HG02678 (cell line): ENCODE measurements around the gene IL5.

Source experiments
- ATAC-seq: cut with Tn5 transposase; IDR thresholded peaks from one replicate; pipeline ENCODE4 v1.9.1; 2021; ENCODE audit warnings: mild to moderate bottlenecking, moderate library complexity; ENCODE audit not compliant: unreplicated experiment

The IL5 gene

DNA sequence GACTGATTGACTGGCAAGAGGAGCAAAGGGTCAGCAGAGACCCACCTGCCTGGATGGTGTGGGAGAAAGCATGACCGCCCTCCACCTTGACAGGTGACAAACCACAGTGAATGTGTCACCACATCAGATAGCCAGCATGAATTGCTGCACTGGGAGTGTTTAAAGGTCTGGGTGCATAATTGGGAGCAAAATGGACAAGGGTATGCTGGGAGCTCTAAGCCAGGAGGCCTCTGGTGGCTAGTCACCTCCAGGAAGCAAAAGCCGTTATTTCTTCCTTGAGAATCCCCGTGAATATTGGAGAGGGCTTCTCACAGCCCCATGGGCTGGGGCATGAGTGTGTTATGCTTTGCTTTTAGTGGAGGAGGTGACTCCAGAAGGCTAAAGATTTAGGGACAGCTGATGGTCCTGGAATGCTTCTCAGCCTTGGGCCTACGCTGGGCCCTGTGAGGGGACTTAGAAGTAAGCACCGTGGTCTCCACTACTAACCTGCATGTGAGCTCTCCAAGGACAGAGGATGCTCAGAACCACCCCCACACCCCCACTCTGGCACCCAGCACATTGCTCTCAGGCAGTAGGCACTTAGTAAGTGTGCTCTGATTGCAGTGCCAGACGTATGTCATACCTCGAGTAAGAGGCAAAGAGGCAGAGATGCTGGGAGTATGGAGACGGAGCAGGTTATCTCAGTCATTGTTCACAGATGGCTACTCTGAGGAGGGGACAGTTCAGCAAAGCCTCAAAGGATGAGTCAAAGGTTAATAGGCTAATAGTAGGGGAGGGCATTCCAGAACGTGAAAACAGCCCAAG lies 43.7 kb downstream of the IL5 start:
- no peak for ATAC-seq

DNA sequence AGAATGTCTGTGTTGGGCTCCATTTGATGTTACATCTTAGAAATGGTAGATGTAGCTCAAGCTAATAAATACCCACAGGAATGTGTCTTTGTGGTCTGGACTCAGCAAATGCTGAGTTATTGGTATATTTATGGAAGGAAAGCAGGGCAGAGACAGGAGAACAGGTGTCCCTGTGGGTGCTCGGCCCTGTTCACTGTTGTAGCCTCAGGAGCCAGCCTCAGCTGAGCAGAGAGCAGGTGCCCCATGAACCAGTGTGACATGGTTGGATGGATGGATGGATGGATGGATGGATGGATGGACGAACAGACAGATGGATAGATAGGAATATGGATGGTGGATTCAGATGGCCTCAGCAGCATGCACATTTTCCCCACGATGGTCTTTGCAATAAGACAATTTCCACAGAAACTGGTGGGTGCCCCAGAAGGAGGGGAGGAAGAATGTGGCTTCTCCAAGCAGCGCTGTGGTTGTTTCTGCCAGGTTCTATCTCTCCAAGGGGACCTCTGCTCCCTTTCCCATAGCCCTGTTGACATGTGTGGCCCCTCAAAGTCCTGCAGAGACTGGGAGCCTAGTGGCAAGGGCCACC lies 44.5 kb downstream of the IL5 start:
- no peak for ATAC-seq

DNA sequence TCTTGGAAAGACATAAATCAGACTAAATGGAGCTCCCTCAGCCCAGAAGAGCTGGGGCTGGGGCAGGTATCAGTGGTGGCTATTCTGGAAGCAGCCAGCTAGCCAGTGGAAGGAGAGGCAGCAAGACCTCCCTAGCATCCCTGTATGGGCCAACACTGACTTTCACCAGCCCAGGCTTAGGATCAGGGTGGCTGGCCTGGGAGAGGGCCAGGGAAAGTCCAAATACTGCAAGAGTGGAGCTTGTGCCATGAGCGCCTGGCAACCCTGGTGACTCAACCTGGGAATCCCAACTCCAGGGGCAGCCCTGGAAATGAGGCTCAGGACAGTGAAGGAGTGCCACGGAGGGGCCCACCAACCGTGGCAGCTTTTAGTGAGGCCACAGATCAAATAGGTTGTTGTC lies 45.2 kb downstream of the IL5 start:
- no peak for ATAC-seq

DNA sequence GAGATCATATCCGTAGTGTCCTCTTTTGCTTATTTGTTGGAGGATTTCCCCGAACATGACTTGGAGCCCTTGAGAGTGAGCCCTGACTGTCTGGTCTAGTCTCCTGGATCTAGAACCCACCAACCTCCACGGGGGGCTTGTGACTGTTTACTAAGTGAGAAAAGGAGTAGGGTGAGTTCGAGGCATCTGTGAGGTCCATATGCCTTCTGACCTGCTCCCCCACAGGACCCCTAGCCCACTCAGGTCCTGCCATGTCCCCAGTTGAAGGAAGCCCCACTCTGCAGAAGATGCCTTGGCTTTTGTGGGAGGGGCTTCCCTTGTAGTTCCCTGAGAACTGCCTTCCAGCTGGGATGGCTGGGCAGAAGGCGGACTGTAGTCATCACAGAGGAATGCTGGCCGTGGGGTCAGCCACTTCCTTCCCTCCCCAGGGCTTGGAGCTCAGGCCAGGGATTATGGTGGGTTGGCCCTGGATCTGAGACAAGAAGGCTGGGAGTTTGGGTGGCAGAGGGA lies 45.8 kb downstream of the IL5 start:
- ATAC-seq: no peak

DNA sequence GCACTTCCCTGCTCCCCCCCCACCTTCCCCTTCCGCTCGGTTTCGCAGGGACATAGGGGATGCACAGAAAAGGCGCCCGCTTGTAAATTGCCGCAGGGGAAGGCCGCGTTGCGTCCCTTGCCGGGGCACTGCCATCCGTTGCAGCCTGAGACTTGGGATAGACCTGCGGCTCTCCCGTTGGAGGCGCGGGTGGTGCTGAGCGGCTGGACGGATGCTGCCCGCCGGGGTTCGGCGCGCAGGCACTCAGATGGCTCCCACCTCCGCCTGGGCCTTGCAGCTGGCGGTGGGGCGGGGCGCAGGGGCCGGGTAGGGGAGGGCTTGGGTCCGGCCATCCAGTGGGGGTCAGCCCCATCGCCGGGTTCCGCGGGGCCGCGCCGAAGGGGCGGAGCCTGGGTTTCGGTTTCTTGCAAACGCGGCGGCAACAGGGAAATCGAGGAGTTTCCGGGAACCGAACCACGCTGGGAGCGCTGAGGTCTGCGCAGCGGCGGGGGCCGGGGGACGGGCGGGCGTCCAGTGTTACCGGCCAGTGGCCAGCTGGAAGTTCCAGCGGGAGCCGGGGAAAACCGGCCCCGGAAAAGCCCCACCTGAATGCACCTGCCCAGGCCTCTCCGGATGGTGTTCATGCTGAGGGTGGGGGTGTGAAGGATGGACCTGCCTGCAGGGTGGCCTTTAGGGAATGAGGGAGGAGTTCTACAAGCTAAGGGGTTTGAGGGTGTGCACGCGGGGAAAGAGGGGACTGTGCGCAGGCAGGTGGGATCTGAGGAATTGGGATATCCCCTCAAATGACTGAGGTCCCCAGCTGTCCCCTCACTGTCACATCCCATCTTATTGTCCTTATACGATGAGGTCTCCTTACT lies 46.5 kb downstream of the IL5 start:
- peak; percentile 53 for ATAC-seq

DNA sequence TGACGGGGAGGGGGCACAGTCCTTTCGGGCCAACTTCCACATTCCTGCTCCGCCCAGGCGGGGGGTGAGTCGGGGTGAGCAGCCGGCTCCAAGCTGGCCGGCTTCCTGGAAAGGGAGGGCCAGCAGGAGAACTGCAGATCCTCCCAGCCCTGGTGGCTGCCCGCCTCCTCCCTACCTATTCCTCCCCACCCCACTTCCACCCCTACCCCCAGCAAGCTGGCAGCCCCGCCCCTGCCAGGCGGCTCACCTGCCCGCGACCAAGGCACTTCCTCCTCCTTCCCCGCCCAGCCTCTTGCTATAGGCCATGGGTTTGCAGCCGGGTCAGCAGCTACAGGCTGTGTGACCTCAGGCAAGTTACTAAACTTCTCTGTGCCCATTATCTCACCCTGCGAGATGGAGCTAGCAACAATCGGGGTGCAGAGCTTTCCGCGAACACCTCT lies 47.1 kb downstream of the IL5 start:
- peak; percentile 50 for ATAC-seq

DNA sequence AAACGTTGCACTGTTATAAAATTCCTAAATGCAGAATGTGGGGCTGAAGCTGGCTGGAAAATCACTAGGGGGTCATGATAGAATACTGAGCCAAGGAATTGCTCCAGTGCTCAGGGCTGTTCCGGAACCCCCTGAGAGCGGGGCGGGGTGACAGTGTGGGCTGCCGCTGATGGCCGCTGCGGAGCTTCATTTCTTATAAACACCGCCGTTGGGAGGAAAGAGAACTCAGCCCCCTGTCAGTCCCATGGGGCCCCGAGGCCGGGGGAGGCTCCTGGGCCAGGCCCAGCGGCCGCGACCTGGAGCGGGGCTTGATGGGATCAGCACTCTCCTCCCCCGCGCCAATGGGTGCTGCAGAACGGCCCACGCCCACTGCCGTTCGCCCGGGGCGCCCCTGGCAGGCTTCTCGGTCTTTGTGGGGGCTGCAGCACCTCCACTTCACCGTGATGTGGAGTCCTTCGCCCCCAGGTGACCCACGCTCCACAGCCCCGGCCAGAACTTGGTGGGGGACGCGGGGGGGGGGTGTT lies 47.6 kb downstream of the IL5 start:
- ATAC-seq: peak; percentile 36

DNA sequence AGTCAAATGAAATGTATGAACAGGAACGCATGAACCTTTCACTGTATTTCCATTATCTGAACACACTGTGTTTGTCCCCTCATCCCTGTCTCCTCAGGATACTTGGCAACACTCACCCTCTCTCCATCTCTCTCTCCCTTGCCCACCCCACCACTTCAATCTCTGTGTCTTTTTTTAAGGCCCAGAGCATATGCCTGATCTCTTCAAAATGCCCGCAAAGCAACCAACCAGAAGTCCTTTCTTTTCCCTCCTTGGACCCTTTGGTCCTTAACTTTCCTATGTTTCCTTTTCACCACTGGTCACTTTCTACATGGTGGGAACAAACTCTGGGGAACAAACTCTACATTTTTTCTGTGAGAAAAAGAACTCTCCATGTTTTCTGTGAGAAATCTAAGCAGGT lies 49.5 kb downstream of the IL5 start:
- no peak for ATAC-seq

DNA sequence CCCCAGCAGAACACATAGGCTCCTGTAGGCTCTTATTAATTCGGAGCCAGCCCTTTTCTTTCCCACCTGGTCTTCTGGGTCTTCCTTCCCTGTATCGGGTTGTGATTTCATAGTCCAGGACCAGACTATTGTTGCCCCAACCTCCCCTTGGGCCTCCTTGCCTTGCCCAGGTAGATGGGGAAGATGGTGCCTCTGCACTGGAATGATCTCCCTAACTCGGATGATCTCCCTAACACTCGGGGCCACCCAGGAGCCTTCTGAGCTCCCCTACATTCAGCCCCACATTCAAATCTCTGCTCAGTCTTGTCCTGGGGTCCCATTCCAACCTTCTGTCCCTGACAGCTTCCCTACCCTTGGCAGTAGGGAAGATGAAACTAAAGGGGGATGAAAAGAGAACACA lies 50.1 kb downstream of the IL5 start:
- ATAC-seq: no peak

DNA sequence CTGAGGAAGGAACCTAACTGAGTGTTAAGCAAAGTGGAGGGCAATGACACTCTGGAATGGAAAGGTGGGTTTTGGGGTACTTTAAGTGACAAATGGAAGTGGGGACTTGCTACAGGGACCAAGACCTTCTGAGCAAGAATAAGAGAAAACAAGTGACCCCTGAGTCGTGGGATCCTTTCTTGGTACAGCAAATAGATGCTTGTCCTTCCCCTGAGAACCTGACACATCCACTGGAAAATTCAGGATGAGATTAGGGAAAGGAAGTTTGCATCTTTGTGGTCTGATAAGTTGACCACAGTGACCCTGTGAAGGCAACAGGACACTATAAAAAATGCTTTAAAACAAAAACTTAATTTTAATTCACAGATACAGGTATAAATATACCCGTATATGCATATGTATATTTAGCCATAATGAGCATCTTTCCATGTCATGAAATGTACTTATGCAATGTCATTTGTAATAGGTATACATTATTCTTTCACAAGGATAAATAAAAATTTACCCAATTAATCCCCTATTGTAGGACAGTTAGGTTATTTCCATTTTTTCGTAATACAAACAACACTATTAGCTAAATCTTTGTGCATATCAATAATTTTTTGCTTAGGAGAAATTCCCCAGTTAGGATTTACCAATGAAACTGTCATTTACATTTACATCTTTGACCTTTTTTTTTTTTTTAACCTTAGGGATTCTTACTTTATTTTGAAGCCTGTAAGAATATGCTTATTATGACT lies 50.8 kb downstream of the IL5 start:
- no peak for ATAC-seq
